Measurements from ENCODE around the gene ETFRF1.
A peak's percentile ranks its signal among the peaks of the same experiment; 100 is the strongest.

Gene ETFRF1

DNA sequence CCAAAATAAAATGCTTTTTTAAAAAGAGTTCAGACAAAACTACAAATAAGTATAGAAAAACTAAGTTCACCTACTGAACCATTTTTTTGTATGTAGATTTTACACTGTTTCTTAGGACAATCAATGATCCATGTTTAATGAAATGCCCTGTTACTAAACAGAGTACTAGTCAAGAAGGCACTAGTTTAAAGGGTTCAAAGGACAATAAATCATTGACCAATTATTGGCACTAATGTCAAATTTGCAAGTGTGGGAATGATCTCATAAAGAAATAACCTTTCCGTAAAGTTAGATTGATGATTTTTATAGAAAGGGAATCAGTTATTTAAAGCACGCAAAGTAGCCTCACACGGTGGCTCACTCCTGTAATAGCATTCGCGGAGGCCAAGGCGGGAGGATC is 4.2 kb upstream of the ETFRF1 start:
- TF ChIP-seq, protein P1, sequence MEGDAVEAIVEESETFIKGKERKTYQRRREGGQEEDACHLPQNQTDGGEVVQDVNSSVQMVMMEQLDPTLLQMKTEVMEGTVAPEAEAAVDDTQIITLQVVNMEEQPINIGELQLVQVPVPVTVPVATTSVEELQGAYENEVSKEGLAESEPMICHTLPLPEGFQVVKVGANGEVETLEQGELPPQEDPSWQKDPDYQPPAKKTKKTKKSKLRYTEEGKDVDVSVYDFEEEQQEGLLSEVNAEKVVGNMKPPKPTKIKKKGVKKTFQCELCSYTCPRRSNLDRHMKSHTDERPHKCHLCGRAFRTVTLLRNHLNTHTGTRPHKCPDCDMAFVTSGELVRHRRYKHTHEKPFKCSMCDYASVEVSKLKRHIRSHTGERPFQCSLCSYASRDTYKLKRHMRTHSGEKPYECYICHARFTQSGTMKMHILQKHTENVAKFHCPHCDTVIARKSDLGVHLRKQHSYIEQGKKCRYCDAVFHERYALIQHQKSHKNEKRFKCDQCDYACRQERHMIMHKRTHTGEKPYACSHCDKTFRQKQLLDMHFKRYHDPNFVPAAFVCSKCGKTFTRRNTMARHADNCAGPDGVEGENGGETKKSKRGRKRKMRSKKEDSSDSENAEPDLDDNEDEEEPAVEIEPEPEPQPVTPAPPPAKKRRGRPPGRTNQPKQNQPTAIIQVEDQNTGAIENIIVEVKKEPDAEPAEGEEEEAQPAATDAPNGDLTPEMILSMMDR (conservative IDR thresholded peaks at IDR 0.05; ENCODE audit: low read length) = no peak
- no peak for DNase-seq (ENCODE audit: low read depth)
- no peak overlapping the region for H3K4me3 ChIP-seq (ENCODE audit: low read length)

DNA sequence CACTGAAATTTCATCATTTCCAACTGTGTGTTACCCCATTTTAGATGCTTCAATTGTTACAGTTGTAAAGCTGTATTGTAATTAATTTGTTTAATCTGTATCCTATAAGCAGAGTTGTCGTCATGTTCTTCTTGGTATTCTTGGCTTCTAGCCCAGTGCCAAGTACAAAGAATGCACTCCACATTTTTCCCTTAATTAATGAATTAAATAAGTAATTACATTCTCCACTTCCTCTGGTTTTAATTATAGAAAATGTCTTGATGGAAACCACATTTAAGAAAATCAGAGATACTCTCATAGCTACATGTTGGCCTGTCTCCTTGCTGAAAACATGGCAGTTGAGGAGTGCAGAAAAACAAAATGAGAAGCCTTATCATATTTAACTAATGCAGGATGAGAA is 823 bp upstream of the ETFRF1 start:
- TF ChIP-seq, protein P1 (conservative IDR thresholded peaks at IDR 0.05; ENCODE audit: low read length) = no peak
- H3K4me3 ChIP-seq (ENCODE audit: low read length) = peak overlapping the region; percentile 82
- peak; percentile 57 for DNase-seq (ENCODE audit: low read depth)

DNA sequence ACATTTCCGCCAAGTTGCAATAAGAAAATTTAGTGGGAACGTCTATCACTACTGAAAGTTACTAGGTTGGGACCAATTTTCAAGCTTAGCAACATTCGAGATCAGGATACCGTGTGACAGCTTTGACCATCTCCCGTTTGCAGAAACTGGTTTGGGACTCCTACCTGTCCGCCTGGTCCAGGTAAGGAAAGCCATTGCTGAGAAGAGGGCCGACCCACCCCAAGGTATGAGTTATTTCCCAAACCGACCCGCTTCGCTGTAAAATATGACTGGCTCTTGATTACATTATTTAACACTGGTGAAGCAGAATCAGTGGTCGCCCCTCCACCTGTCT is 348 bp upstream of the ETFRF1 start:
- H3K4me3 ChIP-seq (ENCODE audit: low read length) = peak overlapping the region; percentile 82
- no peak for DNase-seq (ENCODE audit: low read depth)
- TF ChIP-seq, protein P1 (conservative IDR thresholded peaks at IDR 0.05; ENCODE audit: low read length) = no peak

DNA sequence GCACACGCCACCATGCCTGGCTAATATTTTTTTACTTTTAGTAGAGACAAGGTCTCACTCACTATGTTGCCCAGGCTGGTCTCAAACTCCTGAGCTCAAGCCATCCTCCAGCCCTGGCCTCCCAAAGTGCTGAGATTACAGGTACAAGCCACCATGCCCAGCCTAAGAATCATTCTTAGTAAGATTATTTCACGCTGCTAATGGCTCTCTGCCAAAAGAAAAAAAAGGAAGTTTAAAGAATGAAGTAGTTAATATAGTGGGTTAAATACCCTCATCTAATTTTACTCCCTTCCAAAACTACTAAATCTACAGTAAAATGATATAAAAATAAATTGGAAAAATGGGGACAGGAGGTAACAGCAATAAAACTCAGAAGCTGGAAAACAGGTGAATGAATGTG is 2.6 kb downstream of the ETFRF1 start:
- DNase-seq (ENCODE audit: low read depth) = no peak
- TF ChIP-seq, protein P1 (conservative IDR thresholded peaks at IDR 0.05; ENCODE audit: low read length) = no peak
- H3K4me3 ChIP-seq (ENCODE audit: low read length) = no peak overlapping the region

DNA sequence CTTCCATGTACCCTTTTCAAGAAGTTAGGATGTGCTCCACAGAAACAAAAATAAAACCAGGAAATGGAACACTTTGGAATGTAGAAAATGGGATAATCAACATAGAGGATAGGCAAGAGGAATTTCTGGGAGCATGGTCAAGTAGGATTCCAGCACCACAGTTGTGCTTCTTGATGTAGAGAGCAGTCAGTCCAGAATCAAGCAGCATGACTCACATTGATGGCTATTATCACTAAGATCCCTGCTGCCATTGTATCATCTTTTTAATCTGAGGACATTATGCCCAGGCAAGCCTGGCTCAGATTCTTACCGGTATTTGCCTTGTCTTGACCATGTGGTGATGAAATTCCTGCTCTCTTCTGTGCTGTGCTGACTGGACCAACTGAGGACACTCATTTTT is 5.7 kb downstream of the ETFRF1 start:
- peak; percentile 78 for DNase-seq (ENCODE audit: low read depth)
- TF ChIP-seq, protein P1 (conservative IDR thresholded peaks at IDR 0.05; ENCODE audit: low read length) = no peak
- no peak overlapping the region for H3K4me3 ChIP-seq (ENCODE audit: low read length)

DNA sequence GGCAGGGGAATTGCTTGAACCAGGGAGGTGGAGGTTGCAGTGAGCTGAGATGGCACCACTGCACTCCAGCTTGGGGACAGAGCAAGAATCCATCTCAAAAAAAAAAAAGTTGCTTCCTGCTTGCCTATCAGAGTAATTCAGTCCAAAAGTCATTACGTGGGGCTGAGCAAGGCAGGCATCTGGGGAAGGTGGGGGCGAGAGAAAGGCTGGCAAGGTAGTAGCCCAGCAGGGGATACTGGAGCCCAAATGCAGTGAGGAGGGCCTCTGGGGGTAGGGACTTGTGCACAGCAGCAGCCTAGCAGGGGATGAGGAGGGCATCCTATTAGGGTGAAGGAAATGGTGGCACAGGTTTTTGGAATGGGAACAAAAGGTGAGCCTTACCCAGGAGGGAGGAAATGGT is 7.1 kb downstream of the ETFRF1 start:
- no peak for DNase-seq (ENCODE audit: low read depth)
- no peak overlapping the region for H3K4me3 ChIP-seq (ENCODE audit: low read length)
- TF ChIP-seq, protein P1 (conservative IDR thresholded peaks at IDR 0.05; ENCODE audit: low read length) = no peak

DNA sequence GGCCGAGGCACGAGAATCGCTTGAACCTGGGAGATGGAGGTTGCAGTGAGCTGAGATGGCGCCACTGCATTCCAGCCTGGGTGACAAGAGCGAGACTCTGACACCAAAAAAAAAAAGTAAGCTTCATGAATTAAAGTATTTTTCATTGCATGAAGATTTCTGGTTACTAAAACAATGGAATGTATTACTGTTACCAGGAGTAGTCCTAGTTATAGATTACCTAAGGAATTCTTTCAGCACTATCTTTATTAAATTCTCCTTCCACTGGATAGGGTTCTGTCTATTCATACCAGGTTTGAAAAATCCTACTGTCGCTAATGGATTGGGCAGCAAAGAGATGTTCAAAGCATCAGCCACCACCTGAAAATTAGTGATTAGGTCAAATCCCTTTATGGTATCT is 12.4 kb downstream of the ETFRF1 start:
- H3K4me3 ChIP-seq (ENCODE audit: low read length) = no peak overlapping the region
- TF ChIP-seq, protein P1 (conservative IDR thresholded peaks at IDR 0.05; ENCODE audit: low read length) = no peak
- no peak for DNase-seq (ENCODE audit: low read depth)
